Liver (tissue), 9 donors: Measurements from ENCODE around the gene MAP4K2. TPM values are rescaled to one million over a fixed set of nuclear protein-coding genes. Genes with fewer than 3 reads are reported as not detected.

Source experiments
- DNase-seq: peaks from one replicate; pipeline ENCODE4 v3.0.0-alpha.2; 2017; ENCODE audit warnings: low spot score
- H3K27ac ChIP-seq, 2 donors: one replicate each; pipeline ENCODE4 v1.7.0; 2013; ENCODE audit warnings: inconsistent platforms in 2 of 2, low read length in 2 of 2, control low read depth in 1 of 2, low read depth in 1 of 2, mild to moderate bottlenecking in 1 of 2
- H3K27me3 ChIP-seq, 4 donors: one replicate each; pipeline versions ENCODE4 v1.6.1 to v1.7.0; 2013; ENCODE audit warnings: low read length in 3 of 4, inconsistent platforms in 1 of 4, mild to moderate bottlenecking in 1 of 4, moderate library complexity in 1 of 4; ENCODE audit not compliant: control insufficient read depth in 4 of 4, insufficient read depth in 4 of 4
- H3K36me3 ChIP-seq, 4 donors: one replicate each; pipeline versions ENCODE4 v1.6.1 to v1.7.0; 2013; ENCODE audit warnings: low read length in 3 of 4, mild to moderate bottlenecking in 3 of 4, low read depth in 1 of 4, moderate library complexity in 1 of 4; ENCODE audit not compliant: control insufficient read depth in 4 of 4, insufficient read depth in 3 of 4
- H3K4me1 ChIP-seq, 4 donors: one replicate each; pipeline versions ENCODE4 v1.6.1 to v1.7.0; 2013; ENCODE audit warnings: low read length in 3 of 4, mild to moderate bottlenecking in 3 of 4, moderate library complexity in 1 of 4; ENCODE audit not compliant: control insufficient read depth in 4 of 4, insufficient read depth in 4 of 4
- H3K4me3 ChIP-seq, 3 donors: one replicate each; pipeline versions ENCODE4 v1.6.1 to v1.7.0; 2013; ENCODE audit warnings: low read length in 3 of 3, control low read depth in 1 of 3, low read depth in 1 of 3, mild to moderate bottlenecking in 1 of 3
- H3K9ac ChIP-seq, 2 donors: one replicate each; pipeline ENCODE4 v1.7.0; 2013; ENCODE audit warnings: low read length in 2 of 2, mild to moderate bottlenecking in 2 of 2, moderate library complexity in 2 of 2, control low read depth in 1 of 2, low read depth in 1 of 2
- H3K9me3 ChIP-seq, 4 donors: one replicate each; pipeline versions ENCODE4 v1.6.1 to v1.7.0; 2013; ENCODE audit warnings: low read length in 3 of 4; ENCODE audit not compliant: control insufficient read depth in 4 of 4
- FOXA2 ChIP-seq: IDR thresholded peaks from 2 replicates; pipeline ENCODE4 v1.6.1; 2016; ENCODE audit warnings: antibody characterized with exemption
- HNF4A ChIP-seq, 2 donors: conservative IDR thresholded peaks; 2 replicates each; pipeline ENCODE4 v1.6.1; 2016; ENCODE audit warnings: antibody characterized with exemption in 2 of 2, mild to moderate bottlenecking in 2 of 2
- JUND ChIP-seq, 2 donors: IDR thresholded peaks; 2 replicates each; pipeline ENCODE4 v1.6.1; 2016; ENCODE audit warnings: antibody characterized with exemption in 2 of 2
- NR2F2 ChIP-seq: IDR thresholded peaks from 2 replicates; pipeline ENCODE4 v1.6.1; 2016; ENCODE audit warnings: antibody characterized with exemption
- RAD21 ChIP-seq, 2 donors: IDR thresholded peaks; 2 replicates each; pipeline ENCODE4 v1.6.1; 2016; ENCODE audit warnings: antibody characterized with exemption in 2 of 2, mild to moderate bottlenecking in 2 of 2
- RXRA ChIP-seq, 2 donors: IDR thresholded peaks; 2 replicates each; pipeline ENCODE4 v1.6.1; 2017 to 2018; ENCODE audit warnings: antibody characterized with exemption in 2 of 2, mild to moderate bottlenecking in 1 of 2
- YY1 ChIP-seq: IDR thresholded peaks from 2 replicates; pipeline ENCODE4 v1.6.1; 2016; ENCODE audit warnings: antibody characterized with exemption, mild to moderate bottlenecking
- WGBS: extraction: QIAGEN DNeasy Blood & Tissue Kit; methylation state at CpG from one replicate; pipeline ENCODE4 v1.1.7; 2013; 5-methylcytosine and 5-hydroxymethylcytosine counted together
- polyA plus RNA-seq, 2 donors: library from polyadenylated mRNA; stranded (reverse) in 1 of 2; unstranded in 1 of 2; fragments of 200-250 nt in 1 of 2; fragments of >200 nt in 1 of 2; fragmentation: Nextera tagmentation in 1 of 2; extraction: Ambion mirVana in 1 of 2; gene quantifications; one replicate each; pipeline versions ENCODE4 v1.2.1 to v1.2.3, GENCODE V29; 2013 to 2015
- total RNA-seq, 2 donors: library from RNA; depleted of rRNA; stranded (reverse); fragments of >200 nt; gene quantifications; one replicate each; pipeline ENCODE4 v1.2.3, GENCODE V29; 2014
- TF ChIP-seq, protein P1 (sequence below): IDR thresholded peaks from 2 replicates; pipeline ENCODE4 v1.6.1; 2016; ENCODE audit warnings: antibody characterized with exemption, mild to moderate bottlenecking
- TF ChIP-seq, protein P2 (sequence below): fragments of 150-350 bp; IDR thresholded peaks from 2 replicates; pipeline ENCODE4 v1.5.1; 2017; ENCODE audit warnings: improper control_type of control experiment, low read depth, low read length; ENCODE audit not compliant: missing input control
- TF ChIP-seq, protein P3 (sequence below): IDR thresholded peaks from 2 replicates; pipeline ENCODE4 v1.6.1; 2016; ENCODE audit warnings: antibody characterized with exemption
- TF ChIP-seq, protein P4 (sequence below): IDR thresholded peaks from 2 replicates; pipeline ENCODE4 v1.6.1; 2016; ENCODE audit warnings: antibody characterized with exemption
- donor health status: healthy.
- donor health status: healthy.
- donor health status: healthy.
- donor health status: healthy.
- donor health status: healthy.

The MAP4K2 gene
- total and polyA plus RNA-seq, 4 donors: 2.1 to 6.9 (median 3.5) TPM

DNA sequence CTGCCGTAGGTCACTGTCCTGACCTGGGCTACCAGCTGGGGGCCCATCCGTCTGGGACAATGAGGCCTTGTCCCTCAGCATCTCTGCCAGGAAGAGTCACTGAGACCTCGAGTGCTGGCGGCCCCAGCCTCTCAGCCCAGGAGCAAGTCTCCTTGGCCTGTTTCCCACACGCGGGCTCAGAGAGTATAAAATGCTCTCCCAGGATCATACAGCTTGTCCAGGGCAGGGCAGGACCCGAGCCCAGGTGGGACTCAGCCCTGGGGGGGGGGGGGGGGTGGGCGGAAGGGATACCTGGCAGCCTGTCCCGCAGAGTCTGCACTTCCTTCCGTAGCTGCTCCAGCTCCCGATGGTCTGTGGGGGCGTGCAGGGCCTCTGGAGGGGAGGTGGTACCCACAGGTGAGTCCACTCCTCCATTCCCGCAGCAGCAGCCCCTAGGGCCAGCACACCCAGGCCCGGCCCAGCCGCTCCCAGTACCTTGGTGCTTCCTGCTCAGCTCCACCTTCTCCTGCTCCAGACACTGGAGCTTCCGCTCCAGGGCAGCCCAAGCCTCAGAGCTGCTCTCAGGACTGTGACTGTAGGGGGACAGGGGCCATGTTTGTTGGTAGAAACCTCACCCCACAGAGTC is 33.5 kb upstream of the MAP4K2 start:
- DNase-seq: no peak
- no peak overlapping the region for H3K27ac ChIP-seq
- WGBS: 93% methylated on average over 16 of the region's 16 CpGs

More for the DNA sequence above, 33.5 kb upstream of the MAP4K2 start:
- Histone ChIP-seq H3K4me3 (no peak overlapping the region), H3K36me3 (no peaks in the 10 kb centered on the region), H3K4me1 (no peaks in the 10 kb centered on the region), H3K9ac (no peak overlapping the region), H3K27me3 (no peaks in the 10 kb centered on the region), H3K9me3 (no peaks in the 10 kb centered on the region)
- no peak for TF ChIP-seq FOXA2
- TF ChIP-seq YY1: no peak
- TF ChIP-seq, protein P1, sequence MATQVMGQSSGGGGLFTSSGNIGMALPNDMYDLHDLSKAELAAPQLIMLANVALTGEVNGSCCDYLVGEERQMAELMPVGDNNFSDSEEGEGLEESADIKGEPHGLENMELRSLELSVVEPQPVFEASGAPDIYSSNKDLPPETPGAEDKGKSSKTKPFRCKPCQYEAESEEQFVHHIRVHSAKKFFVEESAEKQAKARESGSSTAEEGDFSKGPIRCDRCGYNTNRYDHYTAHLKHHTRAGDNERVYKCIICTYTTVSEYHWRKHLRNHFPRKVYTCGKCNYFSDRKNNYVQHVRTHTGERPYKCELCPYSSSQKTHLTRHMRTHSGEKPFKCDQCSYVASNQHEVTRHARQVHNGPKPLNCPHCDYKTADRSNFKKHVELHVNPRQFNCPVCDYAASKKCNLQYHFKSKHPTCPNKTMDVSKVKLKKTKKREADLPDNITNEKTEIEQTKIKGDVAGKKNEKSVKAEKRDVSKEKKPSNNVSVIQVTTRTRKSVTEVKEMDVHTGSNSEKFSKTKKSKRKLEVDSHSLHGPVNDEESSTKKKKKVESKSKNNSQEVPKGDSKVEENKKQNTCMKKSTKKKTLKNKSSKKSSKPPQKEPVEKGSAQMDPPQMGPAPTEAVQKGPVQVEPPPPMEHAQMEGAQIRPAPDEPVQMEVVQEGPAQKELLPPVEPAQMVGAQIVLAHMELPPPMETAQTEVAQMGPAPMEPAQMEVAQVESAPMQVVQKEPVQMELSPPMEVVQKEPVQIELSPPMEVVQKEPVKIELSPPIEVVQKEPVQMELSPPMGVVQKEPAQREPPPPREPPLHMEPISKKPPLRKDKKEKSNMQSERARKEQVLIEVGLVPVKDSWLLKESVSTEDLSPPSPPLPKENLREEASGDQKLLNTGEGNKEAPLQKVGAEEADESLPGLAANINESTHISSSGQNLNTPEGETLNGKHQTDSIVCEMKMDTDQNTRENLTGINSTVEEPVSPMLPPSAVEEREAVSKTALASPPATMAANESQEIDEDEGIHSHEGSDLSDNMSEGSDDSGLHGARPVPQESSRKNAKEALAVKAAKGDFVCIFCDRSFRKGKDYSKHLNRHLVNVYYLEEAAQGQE: no peak
- TF ChIP-seq NR2F2: no peak
- TF ChIP-seq HNF4A (conservative IDR thresholded peaks at IDR 0.05): no peak
- TF ChIP-seq JUND (IDR thresholded peaks at IDR 0.05): no peak
- TF ChIP-seq, protein P2, sequence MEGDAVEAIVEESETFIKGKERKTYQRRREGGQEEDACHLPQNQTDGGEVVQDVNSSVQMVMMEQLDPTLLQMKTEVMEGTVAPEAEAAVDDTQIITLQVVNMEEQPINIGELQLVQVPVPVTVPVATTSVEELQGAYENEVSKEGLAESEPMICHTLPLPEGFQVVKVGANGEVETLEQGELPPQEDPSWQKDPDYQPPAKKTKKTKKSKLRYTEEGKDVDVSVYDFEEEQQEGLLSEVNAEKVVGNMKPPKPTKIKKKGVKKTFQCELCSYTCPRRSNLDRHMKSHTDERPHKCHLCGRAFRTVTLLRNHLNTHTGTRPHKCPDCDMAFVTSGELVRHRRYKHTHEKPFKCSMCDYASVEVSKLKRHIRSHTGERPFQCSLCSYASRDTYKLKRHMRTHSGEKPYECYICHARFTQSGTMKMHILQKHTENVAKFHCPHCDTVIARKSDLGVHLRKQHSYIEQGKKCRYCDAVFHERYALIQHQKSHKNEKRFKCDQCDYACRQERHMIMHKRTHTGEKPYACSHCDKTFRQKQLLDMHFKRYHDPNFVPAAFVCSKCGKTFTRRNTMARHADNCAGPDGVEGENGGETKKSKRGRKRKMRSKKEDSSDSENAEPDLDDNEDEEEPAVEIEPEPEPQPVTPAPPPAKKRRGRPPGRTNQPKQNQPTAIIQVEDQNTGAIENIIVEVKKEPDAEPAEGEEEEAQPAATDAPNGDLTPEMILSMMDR: no peak
- TF ChIP-seq, protein P3, sequence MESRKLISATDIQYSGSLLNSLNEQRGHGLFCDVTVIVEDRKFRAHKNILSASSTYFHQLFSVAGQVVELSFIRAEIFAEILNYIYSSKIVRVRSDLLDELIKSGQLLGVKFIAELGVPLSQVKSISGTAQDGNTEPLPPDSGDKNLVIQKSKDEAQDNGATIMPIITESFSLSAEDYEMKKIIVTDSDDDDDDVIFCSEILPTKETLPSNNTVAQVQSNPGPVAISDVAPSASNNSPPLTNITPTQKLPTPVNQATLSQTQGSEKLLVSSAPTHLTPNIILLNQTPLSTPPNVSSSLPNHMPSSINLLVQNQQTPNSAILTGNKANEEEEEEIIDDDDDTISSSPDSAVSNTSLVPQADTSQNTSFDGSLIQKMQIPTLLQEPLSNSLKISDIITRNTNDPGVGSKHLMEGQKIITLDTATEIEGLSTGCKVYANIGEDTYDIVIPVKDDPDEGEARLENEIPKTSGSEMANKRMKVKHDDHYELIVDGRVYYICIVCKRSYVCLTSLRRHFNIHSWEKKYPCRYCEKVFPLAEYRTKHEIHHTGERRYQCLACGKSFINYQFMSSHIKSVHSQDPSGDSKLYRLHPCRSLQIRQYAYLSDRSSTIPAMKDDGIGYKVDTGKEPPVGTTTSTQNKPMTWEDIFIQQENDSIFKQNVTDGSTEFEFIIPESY: no peak
- TF ChIP-seq, protein P4, sequence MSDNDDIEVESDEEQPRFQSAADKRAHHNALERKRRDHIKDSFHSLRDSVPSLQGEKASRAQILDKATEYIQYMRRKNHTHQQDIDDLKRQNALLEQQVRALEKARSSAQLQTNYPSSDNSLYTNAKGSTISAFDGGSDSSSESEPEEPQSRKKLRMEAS: no peak
- TF ChIP-seq RAD21 (IDR thresholded peaks at IDR 0.05): no peak
- TF ChIP-seq RXRA (IDR thresholded peaks at IDR 0.05): no peak
